Stimulated activated CD4-positive, alpha-beta T cell treated with anti-CD3 and anti-CD28 coated beads, Interleukin-2, amount 100 ng/mL, for 24 hours (primary cell): Measurements from ENCODE around the gene WDR33.
A peak's percentile ranks its signal among the peaks of the same experiment; 100 is the strongest.

Source experiments
- DNase-seq, 2 donors: peaks; one replicate each; pipeline ENCODE4 v3.0.0-alpha.2; 2020

Gene WDR33

DNA sequence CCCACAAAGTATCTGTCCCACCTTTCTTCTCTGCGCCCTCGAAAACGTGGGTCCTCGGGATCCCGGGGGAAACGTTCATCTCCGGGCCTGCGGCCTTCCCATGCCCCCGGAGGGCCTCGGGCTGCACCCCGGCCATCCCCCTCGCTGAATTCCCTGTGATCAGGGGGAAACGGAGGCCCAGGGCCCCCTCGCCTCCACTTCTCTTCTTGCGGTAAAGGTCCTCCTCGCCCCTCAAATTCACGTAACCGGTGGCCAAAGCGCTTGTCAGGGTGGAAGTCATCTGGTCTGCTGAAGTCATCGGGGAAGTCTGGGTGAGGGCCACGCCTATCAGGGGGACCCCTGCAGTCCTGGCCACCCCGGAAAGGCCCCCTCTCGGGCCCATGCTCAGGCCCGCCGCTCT is 97.4 kb downstream of the WDR33 start:
- no peak for DNase-seq

DNA sequence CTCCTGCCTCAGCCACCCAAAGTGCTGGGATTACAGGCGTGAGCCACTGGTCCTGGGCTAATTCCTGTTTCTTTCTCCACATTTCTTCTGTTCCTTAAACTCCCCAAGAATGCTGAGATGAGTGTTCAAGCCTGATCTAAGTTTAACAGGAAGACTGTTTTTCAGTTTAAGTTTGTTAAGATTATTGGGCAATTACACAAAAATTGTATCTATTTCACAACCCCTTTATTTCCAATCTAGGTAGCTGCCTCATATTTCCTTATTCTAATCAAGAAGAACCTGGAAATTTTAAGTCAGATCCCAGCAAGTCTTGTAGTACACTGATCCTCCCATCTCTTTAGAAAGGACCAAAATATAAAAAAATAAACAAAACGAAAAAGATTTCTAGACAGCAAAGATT is 98.0 kb downstream of the WDR33 start:
- DNase-seq: no peak

DNA sequence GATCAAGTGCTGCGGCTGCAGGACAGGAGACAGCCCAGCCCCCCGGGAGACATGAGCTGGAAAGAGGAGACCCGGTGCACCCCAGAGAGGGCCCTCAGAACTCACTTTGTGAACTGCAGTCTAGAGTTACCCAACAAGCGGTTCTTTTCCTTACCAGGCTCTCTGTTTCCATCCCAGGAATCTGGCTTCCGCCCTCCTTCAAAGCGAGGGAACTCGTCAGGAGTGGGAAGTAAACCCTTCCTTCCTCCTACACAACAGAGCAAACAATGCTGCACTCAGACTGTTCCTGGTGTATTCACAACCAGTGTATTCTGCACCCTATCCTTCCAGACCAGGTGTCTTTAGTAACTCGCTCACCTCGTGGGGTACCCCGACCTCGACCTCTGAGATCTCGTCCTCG is 101.6 kb downstream of the WDR33 start:
- DNase-seq: no peak

DNA sequence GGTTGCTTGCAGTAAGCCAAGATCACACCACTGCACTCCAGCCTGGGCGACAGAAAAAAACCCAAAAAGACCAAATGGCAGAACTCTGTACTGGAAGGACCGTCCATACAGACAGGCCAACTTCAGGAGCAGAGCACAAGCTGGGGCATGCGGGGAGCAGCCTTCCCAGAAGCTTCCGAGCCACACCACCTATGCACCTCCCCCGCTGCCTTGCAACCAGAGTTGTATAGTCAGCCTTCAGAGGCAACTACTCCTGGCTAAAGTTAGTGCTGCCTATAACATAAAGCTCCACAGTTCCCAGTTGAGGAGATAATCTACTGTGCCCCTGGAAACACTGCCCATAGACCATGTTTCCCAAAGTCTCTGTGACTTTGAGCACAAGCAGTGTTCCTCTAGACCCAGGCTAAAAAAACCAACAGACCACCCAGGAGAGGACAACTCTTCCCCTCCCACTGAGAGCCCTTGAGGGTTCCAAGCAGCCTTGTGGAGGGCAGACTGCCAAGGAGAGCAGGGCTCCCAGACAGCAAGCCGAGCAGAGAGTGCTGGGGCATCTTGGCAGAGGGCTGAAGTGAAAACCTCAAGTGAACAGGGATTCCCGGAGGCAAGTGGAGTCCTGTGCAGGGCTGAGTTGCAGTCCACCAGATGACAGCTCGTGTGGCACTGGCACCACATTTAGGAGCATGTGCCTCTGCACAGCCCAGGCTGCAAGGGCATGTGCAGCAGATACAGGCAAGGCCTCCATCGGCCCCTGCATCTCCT is 102.9 kb downstream of the WDR33 start:
- no peak for DNase-seq

DNA sequence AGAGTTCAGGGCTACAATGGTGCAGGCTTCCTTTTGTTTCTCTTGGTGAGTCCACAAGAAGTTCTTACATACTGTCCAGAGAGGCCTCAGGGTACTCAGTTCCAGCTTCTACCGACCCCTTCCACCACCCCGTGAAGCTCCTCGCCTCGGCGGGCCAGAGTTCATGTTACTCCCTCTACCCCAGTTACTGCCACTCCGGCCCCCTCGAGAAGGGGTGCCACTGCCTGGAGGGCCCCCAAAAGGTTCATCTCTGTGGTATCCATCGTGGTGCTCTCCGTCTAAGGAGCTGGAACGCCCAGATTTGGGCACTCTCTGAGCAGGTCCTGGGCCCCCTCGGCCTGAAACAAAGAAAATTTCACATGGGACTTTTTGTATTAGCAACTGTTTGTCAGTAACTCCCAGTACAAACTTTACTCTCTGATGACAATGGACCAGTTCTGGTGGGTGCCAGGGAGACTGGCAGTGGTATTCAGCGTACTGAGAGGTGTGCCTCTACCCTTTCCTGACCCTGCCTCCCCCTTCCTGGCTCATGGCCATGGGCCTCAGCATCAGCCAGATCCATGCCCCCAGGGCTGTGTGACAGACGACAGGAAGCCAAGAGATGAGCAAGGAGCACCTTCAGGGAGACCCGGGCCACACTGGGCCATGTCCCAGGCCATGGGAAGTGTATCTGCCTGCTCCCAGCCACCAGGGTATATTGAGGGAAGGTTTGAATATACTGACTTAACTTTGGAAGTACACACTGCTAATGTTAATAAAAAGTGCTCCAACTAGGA is 104.6 kb downstream of the WDR33 start:
- no peak for DNase-seq

DNA sequence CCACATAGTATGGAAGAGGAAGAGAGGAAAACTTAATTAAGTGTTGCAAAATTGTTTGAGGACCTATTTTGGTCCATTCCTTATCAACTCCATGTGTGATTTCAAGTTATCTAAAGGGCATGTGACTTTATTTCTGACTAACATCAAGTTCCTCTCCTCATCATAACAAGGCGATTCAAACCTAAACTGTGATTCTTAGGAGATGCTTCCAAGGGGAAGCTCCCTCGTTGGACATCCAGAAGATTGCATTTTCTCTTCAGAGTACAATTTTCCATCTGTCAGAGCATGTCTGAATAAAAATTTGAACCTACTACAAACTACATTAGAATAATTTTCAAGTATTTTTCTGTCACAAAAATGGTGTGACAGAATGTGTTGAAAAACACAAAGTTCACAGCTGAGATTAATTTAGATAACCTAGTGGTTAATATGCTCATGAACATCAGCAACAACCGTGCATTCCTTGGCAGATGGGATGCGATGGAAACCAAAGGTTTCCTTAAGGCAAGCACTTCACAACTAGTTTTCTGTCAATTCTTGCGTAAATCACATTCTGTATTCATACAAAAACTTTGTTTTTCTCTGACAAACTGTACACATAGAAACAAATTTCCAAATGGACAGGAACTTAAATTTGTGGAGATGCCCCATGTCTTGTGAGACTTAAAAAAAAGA is 105.4 kb downstream of the WDR33 start:
- DNase-seq: no peak

DNA sequence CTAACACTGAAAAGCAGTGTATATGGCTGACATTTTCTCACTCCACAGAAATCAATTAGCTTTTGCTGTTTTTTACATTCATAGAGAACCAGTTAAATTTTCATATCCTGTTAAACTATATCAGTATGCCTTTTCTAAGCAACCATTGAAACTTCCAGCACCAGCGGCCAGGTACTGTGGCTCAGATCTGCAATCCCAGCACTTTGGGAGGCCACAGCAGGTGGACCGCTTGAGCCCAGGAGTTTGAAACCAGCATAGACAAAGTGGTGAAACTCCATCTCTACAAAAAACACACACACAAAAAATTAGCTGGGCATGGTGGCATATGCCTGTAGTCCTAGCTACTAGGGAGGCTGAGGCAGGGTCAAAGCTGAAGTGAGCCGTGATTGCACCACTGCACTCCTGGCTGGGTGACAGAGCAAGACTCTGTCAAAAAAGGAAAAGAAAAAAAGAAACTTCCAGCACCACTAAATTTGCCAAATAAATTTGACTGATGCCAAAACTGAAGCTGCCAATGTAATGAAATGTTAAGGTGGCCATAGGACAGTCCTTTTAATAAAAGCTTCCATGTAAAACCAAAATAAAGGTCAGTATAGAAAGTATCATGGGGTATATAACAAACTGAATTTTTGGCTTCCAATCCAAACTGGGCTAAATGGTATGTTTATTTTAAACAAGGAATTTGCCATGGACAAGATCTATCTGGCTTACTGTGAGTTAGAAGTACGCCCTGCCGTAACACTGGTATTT is 106.2 kb downstream of the WDR33 start:
- no peak for DNase-seq

DNA sequence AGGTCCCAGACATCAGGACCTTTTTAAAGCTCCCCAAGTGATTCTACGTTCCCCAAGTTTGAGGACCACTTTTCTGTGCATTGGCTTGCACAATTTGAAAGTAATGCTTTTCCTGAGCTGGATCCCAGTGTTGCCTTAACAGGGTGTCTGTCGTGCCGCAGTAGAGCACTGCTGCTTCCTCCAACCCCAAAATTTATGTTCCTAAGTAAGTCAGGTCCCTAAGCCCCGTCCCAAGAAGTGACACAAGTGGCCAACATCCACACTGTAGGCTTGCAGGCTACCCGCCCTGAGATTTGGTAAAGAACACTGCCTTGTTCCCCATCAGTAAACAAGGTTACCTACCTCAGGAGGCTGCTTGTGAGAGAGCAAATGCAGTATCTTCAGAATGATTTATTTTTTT is 107.7 kb downstream of the WDR33 start:
- no peak for DNase-seq

DNA sequence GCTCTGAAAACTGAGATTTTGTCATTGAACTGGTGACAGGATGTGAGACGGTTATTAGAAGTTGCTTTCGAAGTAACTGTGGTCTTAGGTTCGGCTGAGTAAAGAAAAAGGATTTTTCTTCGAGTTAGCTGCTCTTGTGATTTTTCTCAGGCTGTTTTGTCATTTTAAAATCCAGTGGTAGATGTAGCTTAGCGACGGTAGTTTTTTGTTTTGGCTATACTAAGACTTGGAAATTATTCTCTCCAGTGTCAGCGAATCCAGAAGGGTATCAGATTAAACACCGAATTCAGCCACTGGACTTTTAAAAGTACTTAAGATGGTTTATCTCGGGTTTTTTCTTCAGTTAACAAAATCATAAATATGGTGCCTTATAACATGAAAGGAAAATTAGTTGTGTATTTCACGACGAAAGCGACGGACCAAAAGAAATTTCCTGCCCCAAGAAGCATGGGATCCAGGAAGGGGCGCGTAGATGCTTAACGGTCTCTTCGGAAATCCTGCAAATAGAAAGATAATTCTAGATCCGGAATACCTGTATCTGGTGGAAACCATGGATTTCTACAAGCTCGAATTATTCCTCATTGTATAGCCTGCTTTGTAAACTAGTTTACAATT is 108.5 kb downstream of the WDR33 start:
- DNase-seq: no peak

DNA sequence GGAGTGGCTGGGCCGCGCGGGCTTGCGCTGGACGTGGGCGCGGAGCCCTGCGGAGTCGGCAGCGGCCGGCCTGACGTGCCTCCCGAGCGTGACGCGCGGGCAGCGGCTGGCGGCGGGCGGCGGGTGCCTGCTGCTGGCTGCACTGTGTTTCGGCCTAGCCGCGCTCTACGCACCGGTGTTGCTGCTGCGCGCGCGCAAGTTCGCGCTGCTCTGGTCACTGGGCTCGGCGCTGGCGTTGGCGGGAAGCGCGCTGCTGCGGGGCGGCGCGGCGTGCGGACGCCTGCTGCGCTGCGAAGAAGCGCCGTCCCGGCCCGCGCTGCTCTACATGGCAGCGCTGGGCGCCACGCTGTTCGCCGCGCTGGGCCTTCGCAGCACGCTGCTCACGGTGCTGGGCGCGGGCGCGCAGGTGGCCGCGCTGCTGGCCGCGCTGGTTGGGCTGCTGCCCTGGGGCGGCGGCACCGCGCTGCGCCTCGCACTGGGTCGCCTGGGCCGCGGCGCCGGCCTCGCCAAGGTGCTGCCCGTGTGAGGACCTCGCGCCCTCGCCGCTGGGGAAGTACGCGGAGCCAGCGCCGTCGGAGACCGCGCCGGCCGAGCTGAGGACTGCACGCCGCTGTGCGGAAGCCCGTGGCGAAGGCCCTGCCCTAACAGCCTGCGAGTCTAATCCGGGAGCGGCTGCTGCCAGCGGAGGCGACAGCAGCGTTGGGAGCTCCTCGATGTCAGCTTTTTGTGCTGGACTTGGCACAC is 109.1 kb downstream of the WDR33 start:
- DNase-seq: peak; percentile 77 to 78

DNA sequence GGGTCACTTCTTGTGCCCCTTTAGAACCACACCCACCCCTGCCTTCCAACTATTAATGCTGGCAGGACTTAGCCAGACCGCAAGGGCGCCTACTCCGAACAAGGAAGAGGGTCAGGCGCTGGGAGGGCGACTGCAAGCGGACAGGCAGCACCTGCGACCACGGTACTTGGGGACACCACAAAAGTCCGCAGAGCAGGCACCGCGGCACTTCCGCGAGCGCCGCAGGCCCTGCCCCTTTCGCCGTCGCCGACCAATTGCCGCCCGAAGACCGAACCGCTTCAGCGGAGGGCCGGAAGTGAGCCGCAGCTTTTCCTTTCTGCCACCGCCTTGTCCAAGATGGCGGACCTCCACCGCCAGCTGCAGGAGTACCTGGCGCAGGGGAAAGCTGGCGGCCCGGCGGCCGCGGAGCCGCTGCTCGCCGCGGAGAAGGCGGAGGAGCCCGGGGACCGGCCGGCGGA is 109.7 kb downstream of the WDR33 start, which contains the start of gene SFT2D3:
SFT2D3 (plus strand) TSS at position 305 of the 458 bp plus-strand sequence; CDS start at position 337, 32 bp downstream.
- DNase-seq: peak; percentile 89

DNA sequence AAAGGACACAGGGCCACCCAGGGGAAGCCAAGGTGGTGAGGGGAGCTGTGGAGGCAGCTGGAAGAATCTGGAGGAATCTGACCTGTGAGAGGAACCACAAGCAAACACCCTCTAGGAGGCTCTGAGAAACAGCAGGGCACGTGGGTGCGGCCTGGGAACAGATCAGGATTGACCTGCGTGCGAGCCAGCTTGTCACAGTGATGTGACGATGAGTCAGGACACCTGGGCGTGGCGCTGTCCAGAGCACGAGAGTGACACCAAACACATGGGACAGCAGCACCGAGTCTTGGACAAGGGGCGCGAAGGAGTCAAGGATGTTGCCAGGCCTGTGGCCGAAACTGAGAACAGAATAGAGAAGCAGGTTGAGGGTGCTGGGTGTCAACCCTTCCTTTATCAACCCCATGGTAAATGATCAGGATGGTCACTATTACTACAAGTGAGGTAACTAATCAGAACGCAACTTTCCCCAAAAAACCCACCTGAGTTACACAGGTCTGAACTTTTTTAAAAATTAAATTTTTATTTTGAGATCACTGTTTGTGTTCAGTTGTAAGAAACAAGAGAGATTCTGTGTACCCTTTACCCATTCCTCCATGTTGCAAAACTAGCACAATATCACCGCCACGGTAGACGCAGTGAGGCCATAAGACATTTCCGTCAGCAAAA is 110.3 kb downstream of the WDR33 start:
- peak; percentile 30 to 36 for DNase-seq

DNA sequence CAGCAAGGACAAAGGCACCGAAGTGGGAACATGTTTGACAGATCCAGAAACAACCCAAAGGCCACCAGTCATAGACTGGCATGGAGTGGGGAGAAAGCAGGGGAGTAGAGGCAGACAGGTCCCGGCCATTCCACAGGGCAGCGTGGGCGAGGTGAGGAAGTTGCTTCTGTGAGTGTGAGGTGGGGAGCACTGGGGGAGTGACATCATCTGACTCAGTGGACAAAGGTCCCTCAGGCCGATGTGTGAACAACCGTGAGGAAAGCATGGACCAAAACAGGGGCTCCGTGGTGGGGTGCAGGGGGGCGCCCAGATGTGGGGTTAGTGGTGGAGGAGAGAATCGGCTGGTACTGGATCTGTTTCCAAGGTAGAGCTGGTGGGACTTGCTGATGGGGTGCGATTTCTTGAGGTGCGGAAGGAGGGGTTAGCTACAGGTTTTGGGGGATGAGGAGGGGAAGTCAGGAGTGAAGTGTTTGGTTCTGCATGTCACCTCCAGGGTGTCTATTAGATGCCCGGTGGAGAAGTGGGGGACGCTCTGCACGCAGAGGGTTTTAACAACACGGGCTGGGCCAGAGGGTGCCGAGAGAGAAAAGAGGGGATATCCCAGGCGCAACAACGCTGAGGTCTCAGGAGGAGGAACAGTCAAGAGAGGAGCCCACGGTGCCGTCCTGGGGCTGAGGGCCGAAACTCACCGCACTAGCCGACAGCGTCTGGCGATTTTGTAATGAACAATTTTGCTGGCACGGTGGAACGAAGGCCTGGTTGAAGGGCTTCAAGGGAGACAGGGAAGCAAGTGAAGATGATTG is 112.2 kb downstream of the WDR33 start:
- no peak for DNase-seq

DNA sequence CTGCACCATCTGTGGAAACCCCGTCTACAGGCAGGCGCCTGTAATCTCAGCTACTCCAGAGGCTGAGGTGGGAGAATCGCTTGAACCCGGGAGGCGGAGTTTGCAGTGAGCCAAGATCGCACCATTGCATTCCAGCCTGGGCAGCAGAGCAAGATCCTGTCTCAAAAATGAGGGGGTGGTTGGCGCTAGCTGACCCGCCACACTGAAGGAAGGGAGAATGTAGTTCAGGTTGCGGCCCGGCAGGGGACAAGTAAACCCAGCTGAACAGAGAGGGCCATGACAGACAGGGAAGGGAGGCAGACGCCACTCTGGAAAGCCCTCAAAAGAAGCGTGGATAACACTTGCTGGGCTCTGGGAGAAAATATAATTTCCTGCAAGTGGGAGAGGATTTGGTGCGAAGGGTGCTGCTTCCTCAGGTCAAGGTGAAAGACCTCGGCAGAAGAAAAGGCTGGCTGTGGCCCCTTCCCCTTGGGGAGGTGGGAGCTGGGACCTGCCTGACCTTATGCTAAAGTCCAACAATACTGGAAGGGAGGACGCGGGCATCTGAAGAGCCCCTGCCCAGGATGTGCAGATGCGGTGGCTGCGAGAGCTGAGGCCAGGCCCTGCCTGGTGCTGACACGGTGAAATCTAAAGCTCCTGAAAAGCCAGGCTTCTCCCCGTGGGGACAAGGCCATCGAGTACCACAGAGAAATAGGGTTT is 113.3 kb downstream of the WDR33 start:
- DNase-seq: no peak

DNA sequence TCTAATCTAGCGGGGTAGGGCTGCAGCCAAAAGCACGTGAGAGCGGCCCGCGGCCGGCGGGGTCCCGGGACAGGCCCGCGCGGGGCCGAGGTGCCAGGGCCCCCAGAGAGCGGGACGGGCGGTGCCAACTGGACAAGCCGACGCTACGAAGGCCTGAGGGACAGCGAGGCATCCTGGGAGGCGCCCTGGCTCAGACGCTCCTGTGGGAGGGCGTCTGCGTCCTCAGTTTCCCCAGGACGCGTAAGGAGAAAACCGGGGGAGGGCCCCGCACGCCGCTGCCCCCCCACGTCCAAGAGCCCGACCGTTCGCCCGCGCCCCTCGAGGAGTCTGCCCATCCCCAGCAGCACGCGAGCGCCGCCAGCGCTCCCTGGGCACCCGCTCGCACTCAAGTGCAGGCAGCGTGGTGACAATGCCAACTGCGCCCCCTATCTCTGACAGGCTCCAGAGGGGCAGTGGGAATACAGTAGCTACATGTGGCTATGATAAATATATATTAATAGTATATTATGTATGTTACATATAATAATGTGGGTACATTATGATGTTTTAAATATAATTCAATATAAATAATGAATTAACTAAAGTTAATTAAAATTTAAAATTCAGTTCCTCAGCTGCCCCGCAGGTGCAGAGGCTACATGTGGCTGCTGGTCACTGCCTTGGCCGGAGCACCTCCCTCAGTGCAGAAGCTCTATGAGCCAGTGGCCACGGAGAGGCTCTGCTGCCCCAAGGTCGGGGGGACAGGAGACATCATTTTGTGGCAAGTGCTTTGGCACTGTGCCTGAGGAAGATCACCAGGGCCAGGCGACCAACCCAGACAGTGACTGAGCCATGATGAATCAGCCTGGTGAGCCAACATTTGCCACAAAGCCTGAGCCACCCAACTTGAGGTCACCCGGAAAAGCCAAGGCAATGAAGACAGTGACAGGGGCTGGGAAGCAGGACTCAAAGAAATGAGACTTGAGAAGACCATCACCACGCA is 115.2 kb downstream of the WDR33 start:
- DNase-seq: peak; percentile 45 to 66

DNA sequence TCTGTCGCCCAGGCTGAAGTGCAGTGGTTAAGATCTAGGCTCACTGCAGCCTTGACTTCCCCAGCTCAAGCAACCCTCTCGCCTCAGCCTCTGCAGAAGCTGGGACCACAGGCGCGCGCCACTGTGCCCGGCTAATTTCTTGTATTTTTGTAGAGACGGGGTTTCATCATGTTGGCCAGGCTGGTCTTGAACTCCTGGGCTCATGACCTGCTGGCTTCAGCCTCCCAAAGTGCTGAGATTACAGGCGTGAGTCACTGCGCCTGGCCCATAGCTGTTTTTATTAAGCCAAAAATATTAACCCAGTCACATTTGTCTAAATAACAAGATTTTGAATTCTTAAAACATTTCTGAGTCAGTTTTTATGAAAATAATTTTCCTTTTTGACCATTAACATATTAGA is 116.0 kb downstream of the WDR33 start:
- DNase-seq: no peak

DNA sequence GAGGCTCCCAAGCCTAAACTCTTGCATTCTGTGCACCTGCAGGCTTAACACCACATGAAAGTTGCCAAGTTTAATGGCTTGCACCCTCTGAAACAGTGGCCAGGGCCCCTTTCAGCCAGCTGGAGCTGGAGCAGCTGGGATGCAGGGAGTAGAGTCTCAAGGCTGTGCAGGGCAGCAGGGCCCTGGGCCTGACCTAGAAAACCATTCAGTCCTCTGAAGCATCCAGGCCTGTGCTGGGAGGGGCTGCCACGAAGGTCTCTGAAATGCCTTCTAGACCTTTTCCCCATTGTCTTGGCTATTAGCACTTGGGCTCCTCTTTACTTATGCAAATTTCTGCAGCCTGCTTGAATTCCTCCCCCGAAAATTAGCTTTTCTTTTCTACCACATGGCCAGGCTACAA is 120.3 kb downstream of the WDR33 start:
- DNase-seq: no peak

DNA sequence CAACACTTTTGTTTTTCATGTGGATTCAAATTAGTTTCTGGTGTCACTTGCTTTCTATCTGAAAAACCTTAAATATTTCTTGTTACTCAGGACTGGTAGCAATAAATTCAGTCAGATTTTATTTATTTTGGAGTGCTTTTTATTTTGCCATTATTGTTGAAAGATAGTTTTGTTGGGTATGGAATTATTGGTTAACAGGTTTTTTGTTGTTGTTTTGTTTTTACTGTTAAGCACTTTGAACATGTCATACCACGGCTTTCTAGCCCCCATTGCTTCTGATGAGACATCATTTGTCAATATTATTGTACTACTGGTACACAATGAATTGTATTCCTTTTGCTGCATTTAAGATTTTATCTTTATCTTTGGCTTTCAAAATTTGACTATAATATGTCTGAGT is 122.6 kb downstream of the WDR33 start:
- no peak for DNase-seq
